GM23338 (cell line): ENCODE results near the gene OR3A2. TPM values are rescaled to one million over a fixed set of nuclear protein-coding genes. Genes with fewer than 3 reads are reported as not detected.

Source experiments
- ATAC-seq: fragments of 200-7000 bp; cut with Tn5 transposase; 3 replicates; pipeline ENCODE4 v1.9.1; 2020
- DNase-seq: peaks from one replicate; pipeline ENCODE4 v3.0.0-alpha.2; 2015; ENCODE audit warnings: low spot score
- H2AFZ ChIP-seq: fragments of 200-600 bp; sonication (generic); 2 replicates; pipeline ENCODE4 v1.8.0; 2016; ENCODE audit warnings: antibody characterized with exemption, mild to moderate bottlenecking, moderate library complexity
- H3F3A ChIP-seq: fragments of 200-600 bp; sonication (generic); replicated peaks from 2 replicates; pipeline ENCODE4 v1.8.0; 2017; ENCODE audit warnings: antibody characterized with exemption, mixed run types, low read depth
- H3K27ac ChIP-seq: fragments of 200-600 bp; sonication (generic); 2 replicates; pipeline ENCODE4 v1.6.1; 2016; ENCODE audit warnings: low read depth
- H3K27me3 ChIP-seq: fragments of 200-600 bp; sonication (generic); 2 replicates; pipeline ENCODE4 v1.8.0; 2016; ENCODE audit warnings: mild to moderate bottlenecking, mixed run types, moderate library complexity; ENCODE audit not compliant: insufficient read depth
- H3K36me3 ChIP-seq: fragments of 200-600 bp; sonication (generic); 2 replicates; pipeline ENCODE4 v1.8.0; 2016; ENCODE audit warnings: mild to moderate bottlenecking; ENCODE audit not compliant: insufficient read depth
- H3K4me1 ChIP-seq: fragments of 200-600 bp; sonication (generic); 2 replicates; pipeline ENCODE4 v1.8.0; 2016; ENCODE audit warnings: mild to moderate bottlenecking, moderate library complexity; ENCODE audit not compliant: insufficient read depth
- H3K4me2 ChIP-seq: fragments of 200-600 bp; sonication (generic); 2 replicates; pipeline ENCODE4 v1.7.1; 2017; ENCODE audit warnings: mixed run types
- H3K4me3 ChIP-seq: fragments of 200-600 bp; sonication (generic); 2 replicates; pipeline ENCODE4 v1.6.1; 2016; ENCODE audit warnings: mixed run types
- H3K79me2 ChIP-seq: fragments of 200-600 bp; sonication (generic); replicated peaks from 2 replicates; pipeline ENCODE4 v1.8.0; 2017; ENCODE audit warnings: mild to moderate bottlenecking; ENCODE audit not compliant: insufficient read depth
- H3K9me2 ChIP-seq: fragments of 200-600 bp; sonication (generic); 2 replicates; pipeline ENCODE4 v1.8.0; 2017; ENCODE audit not compliant: insufficient read depth
- H4K20me1 ChIP-seq: fragments of 200-600 bp; sonication (generic); replicated peaks from 2 replicates; pipeline ENCODE4 v1.8.0; 2017; ENCODE audit warnings: mild to moderate bottlenecking; ENCODE audit not compliant: insufficient read depth
- H3K27ac Mint-ChIP-seq: 2 replicates; pipeline ENCODE4 v1.8.0; 2020; ENCODE audit warnings: inconsistent platforms, mild to moderate bottlenecking, moderate library complexity, mixed read lengths
- H3K27me3 Mint-ChIP-seq: 3 replicates; pipeline ENCODE4 v1.8.0; 2022; ENCODE audit warnings: low read depth, mild to moderate bottlenecking, moderate library complexity, mixed read lengths, inconsistent platforms; ENCODE audit not compliant: insufficient read depth, poor library complexity
- H3K36me3 Mint-ChIP-seq: 3 replicates; pipeline ENCODE4 v1.8.0; 2021; ENCODE audit warnings: low read depth, mild to moderate bottlenecking, inconsistent platforms, moderate library complexity, mixed read lengths
- H3K4me1 Mint-ChIP-seq: 3 replicates; pipeline ENCODE4 v1.8.0; 2020; ENCODE audit warnings: mild to moderate bottlenecking, inconsistent platforms, mixed read lengths
- H3K4me3 Mint-ChIP-seq: 3 replicates; pipeline ENCODE4 v1.8.0; 2021; ENCODE audit warnings: moderate library complexity, mild to moderate bottlenecking, inconsistent platforms, mixed read lengths
- H3K9me3 Mint-ChIP-seq: 3 replicates; pipeline ENCODE4 v1.8.0; 2020; ENCODE audit warnings: moderate library complexity, mild to moderate bottlenecking, inconsistent platforms, mixed read lengths
- CREB1 ChIP-seq: fragments of 250-450 bp; sonication (Bioruptor Pico); IDR thresholded peaks from 2 replicates; pipeline ENCODE4 v1.5.0; 2020; ENCODE audit warnings: low read depth, mild to moderate bottlenecking, moderate library complexity
- CTCF ChIP-seq, 2 experiments: fragments of 200-600 bp in 1 of 2; sonication (generic) in 1 of 2; conservative IDR thresholded peaks; 2 replicates each; pipeline versions ENCODE4 v1.5.1 to v1.6.1; 2016 to 2017; ENCODE audit warnings: antibody characterized with exemption in 2 of 2, low read depth in 2 of 2, mild to moderate bottlenecking in 2 of 2, moderate library complexity in 1 of 2
- ETS1 ChIP-seq: IDR thresholded peaks from 2 replicates; pipeline ENCODE4 v1.6.1; 2016; ENCODE audit warnings: antibody characterized with exemption
- EZH2 ChIP-seq: fragments of 200-600 bp; sonication (generic); IDR thresholded peaks from one replicate; pipeline ENCODE4 v1.8.0; 2017; ENCODE audit warnings: antibody characterized with exemption, mild to moderate bottlenecking, low read depth; ENCODE audit not compliant: unreplicated experiment
- EZH2phosphoT487 ChIP-seq: fragments of 200-600 bp; sonication (generic); IDR thresholded peaks from one replicate; pipeline ENCODE4 v1.8.1; 2018; ENCODE audit warnings: antibody characterized with exemption; ENCODE audit not compliant: unreplicated experiment
- JUNB ChIP-seq: IDR thresholded peaks from one replicate; pipeline ENCODE4 v1.6.1; 2016; ENCODE audit warnings: antibody characterized with exemption; ENCODE audit not compliant: unreplicated experiment
- NANOG ChIP-seq: IDR thresholded peaks from 2 replicates; pipeline ENCODE4 v1.6.1; 2016; ENCODE audit warnings: antibody characterized with exemption, borderline replicate concordance
- POLR2AphosphoS5 ChIP-seq: IDR thresholded peaks from 2 replicates; pipeline ENCODE4 v1.6.1; 2016; ENCODE audit warnings: antibody characterized with exemption, low read depth
- REST ChIP-seq: IDR thresholded peaks from one replicate; pipeline ENCODE4 v1.6.1; 2018; ENCODE audit warnings: antibody characterized with exemption; ENCODE audit not compliant: unreplicated experiment
- STAT1 ChIP-seq: IDR thresholded peaks from one replicate; pipeline ENCODE4 v1.6.1; 2016; ENCODE audit warnings: antibody characterized with exemption; ENCODE audit not compliant: unreplicated experiment
- ZNF114 ChIP-seq: fragments of 250-450 bp; sonication (Bioruptor Pico); IDR thresholded peaks from 2 replicates; pipeline ENCODE4 v1.5.0; 2020; ENCODE audit warnings: mild to moderate bottlenecking, moderate library complexity
- ZNF331 ChIP-seq: fragments of 250-450 bp; sonication (Bioruptor Pico); IDR thresholded peaks from 2 replicates; pipeline ENCODE4 v1.5.0; 2020; ENCODE audit warnings: low read depth, mild to moderate bottlenecking, moderate library complexity
- polyA plus RNA-seq: library from polyadenylated mRNA; unstranded; fragments of >200 nt; fragmentation: Nextera tagmentation; extraction: Ambion mirVana; gene quantifications from 2 replicates; pipeline ENCODE4 v1.2.1, GENCODE V29; 2016
- total RNA-seq: library from RNA; depleted of rRNA; stranded (reverse); fragments of >200 nt; shearing (Covaris generic); gene quantifications from 2 replicates; pipeline ENCODE4 v1.2.3, GENCODE V29; 2014

OR3A2 gene
- total and polyA plus RNA-seq, 2 experiments from 2014 or later: 1.1 to 1.4 TPM

GRCh38 chr17:3308603-3309002 lies 77.5 kb downstream of the OR3A2 start:
- peaks cover 7% of the 10 kb centered on the region; the same call in 1 of the 3 replicates for H3K36me3 Mint-ChIP-seq
- Histone ChIP-seq H4K20me1 (no peaks in the 10 kb centered on the region), H3K4me2 (no peak overlapping the region), H3K27ac (no peak overlapping the region), H3K79me2 (no peaks in the 10 kb centered on the region), H3K4me1 (no peaks in the 10 kb centered on the region), H3K4me3 (no peak overlapping the region), H3F3A (no peaks in the 10 kb centered on the region), H3K27me3 (no peaks in the 10 kb centered on the region), H3K9me2 (peaks cover 4% of the 10 kb centered on the region; the same call in 1 of the 2 replicates), H2AFZ (no peak overlapping the region), H3K36me3 (no peaks in the 10 kb centered on the region)
- peaks cover 85% of the 10 kb centered on the region for H3K9me3 Mint-ChIP-seq
- H3K27me3 Mint-ChIP-seq: no peaks in the 10 kb centered on the region
- DNase-seq: peak; percentile 58
- peak; percentile 44; the same call in 2 of the 3 replicates for ATAC-seq
- H3K4me3 Mint-ChIP-seq: no peak overlapping the region
- H3K27ac Mint-ChIP-seq: no peak overlapping the region
- peak; percentile 48 to 62 for TF ChIP-seq CTCF (conservative IDR thresholded peaks at IDR 0.05; ENCODE audit: low read depth in 2 of 2)
- TF ChIP-seq EZH2: no peak
- no peaks in the 10 kb centered on the region for H3K4me1 Mint-ChIP-seq

DNA sequence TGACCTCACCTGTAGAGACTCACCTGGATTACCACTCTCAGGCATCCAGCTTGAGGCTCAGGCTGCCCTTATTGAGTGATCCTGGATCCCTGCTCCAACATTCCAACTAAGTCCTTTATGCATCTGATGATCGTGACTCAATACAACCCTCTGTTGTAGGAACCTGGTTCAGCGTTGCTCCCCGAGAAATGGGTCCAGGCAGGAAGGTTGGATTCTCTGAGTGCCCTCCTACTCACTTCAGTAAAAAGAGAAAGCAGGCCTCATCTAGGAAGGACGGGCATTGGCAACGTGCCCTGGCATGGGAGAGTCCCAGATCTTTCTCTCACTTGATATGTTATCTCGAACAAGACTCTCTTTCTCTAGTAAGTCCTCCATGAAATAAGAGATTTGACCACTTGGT lies 87.8 kb downstream of the OR3A2 start, which contains the start of gene OR3A1:
Gene OR3A1 (minus strand): TSS at position 101 of the 400 bp plus-strand sequence. CDS start 5,778 bp downstream, outside the sequence.
- Mint-ChIP-seq H3K27ac (no peak within 1 kb of the TSS), H3K9me3 (peaks cover 56% of the 10 kb centered on the region), H3K4me3 (no peak within 1 kb of the TSS), H3K27me3 (no peaks in the 10 kb centered on the region), H3K4me1 (no peaks in the 10 kb centered on the region), H3K36me3 (0 out of 3 replicates have a peak, but pooled peaks cover 3% of the 10 kb centered on the region)
- H2AFZ ChIP-seq: no peak within 1 kb of the TSS
- no peaks in the 10 kb centered on the region for H3F3A ChIP-seq
- no peaks in the 10 kb centered on the region for H3K79me2 ChIP-seq
- DNase-seq: no peak
- H3K4me1 ChIP-seq: no peaks in the 10 kb centered on the region
- no peaks in the 10 kb centered on the region for H4K20me1 ChIP-seq
- no peak within 1 kb of the TSS for H3K4me3 ChIP-seq
- H3K9me2 ChIP-seq: no peaks in the 10 kb centered on the region
- no peaks in the 10 kb centered on the region for H3K36me3 ChIP-seq
- no peak within 1 kb of the TSS for H3K4me2 ChIP-seq
- no peak for ATAC-seq
- H3K27ac ChIP-seq: no peak within 1 kb of the TSS
- no peaks in the 10 kb centered on the region for H3K27me3 ChIP-seq
- no peak for TF ChIP-seq ZNF331 (CRISPR knock-in tag)
- TF ChIP-seq JUNB: no peak
- TF ChIP-seq STAT1: no peak
- TF ChIP-seq NANOG: no peak
- no peak for TF ChIP-seq EZH2
- no peak for TF ChIP-seq EZH2phosphoT487
- TF ChIP-seq ETS1: no peak
- TF ChIP-seq CTCF (conservative IDR thresholded peaks at IDR 0.05; ENCODE audit: low read depth in 2 of 2): no peak
- TF ChIP-seq ZNF114 (CRISPR knock-in tag): no peak
- no peak for TF ChIP-seq POLR2AphosphoS5
- no peak for TF ChIP-seq CREB1 (CRISPR knock-in tag)
- no peak for TF ChIP-seq REST
